ENCODE results near the gene ARPC4.

The ARPC4 gene

GRCh38 chr3:9793161-9793781 lies 389 bp downstream of the ARPC4 start:
- peak overlapping the region; percentile 99 to 100 for H3K9ac ChIP-seq (ENCODE audit: low read length in 2 of 2)
- H3K36me3 ChIP-seq (ENCODE audit: control insufficient read depth in 2 of 2, insufficient read depth in 2 of 2, low read length in 2 of 2): peaks cover 26 to 28% of the 10 kb centered on the region in 2 donors
- peak overlapping the region; percentile 97 for H3K27ac ChIP-seq (ENCODE audit: low read length)
- peaks cover 36% of the 10 kb centered on the region for H3K4me1 ChIP-seq (ENCODE audit: control insufficient read depth, insufficient read depth, low read length)
- H3K9me3 ChIP-seq (ENCODE audit: control insufficient read depth in 2 of 2, low read length in 2 of 2): no peaks in the 10 kb centered on the region
- H3K4me3 ChIP-seq (ENCODE audit: low read length in 2 of 2): peak overlapping the region; percentile 97 to 98
- no peaks in the 10 kb centered on the region for H3K27me3 ChIP-seq (ENCODE audit: control insufficient read depth in 1 of 2, insufficient read depth in 2 of 2, low read length in 2 of 2)

- H3K27me3 ChIP-seq (ENCODE audit: control insufficient read depth in 1 of 2, insufficient read depth in 2 of 2, low read length in 2 of 2): no peaks in the 10 kb centered on the region
- no peak overlapping the region for H3K9ac ChIP-seq (ENCODE audit: low read length in 2 of 2)
- H3K27ac ChIP-seq (ENCODE audit: low read length): no peak overlapping the region
- peaks cover 30 to 31% of the 10 kb centered on the region in 2 donors for H3K36me3 ChIP-seq (ENCODE audit: control insufficient read depth in 2 of 2, insufficient read depth in 2 of 2, low read length in 2 of 2)
- H3K4me1 ChIP-seq (ENCODE audit: control insufficient read depth, insufficient read depth, low read length): peaks cover 36% of the 10 kb centered on the region
- H3K9me3 ChIP-seq (ENCODE audit: control insufficient read depth in 2 of 2, low read length in 2 of 2): no peaks in the 10 kb centered on the region
- H3K4me3 ChIP-seq (ENCODE audit: low read length in 2 of 2): peak overlapping the region in 1 of 2 donors; percentile 98
Measured at GRCh38 chr3:9794400-9794799, 1.5 kb downstream of the ARPC4 start.

- H3K36me3 ChIP-seq (ENCODE audit: control insufficient read depth in 2 of 2, insufficient read depth in 2 of 2, low read length in 2 of 2): peaks cover 33 to 34% of the 10 kb centered on the region in 2 donors
- H3K27me3 ChIP-seq (ENCODE audit: control insufficient read depth in 1 of 2, insufficient read depth in 2 of 2, low read length in 2 of 2): no peaks in the 10 kb centered on the region
- peaks cover 36% of the 10 kb centered on the region for H3K4me1 ChIP-seq (ENCODE audit: control insufficient read depth, insufficient read depth, low read length)
- no peak overlapping the region for H3K4me3 ChIP-seq (ENCODE audit: low read length in 2 of 2)
- H3K9ac ChIP-seq (ENCODE audit: low read length in 2 of 2): no peak overlapping the region
- H3K27ac ChIP-seq (ENCODE audit: low read length): no peak overlapping the region
- H3K9me3 ChIP-seq (ENCODE audit: control insufficient read depth in 2 of 2, low read length in 2 of 2): no peaks in the 10 kb centered on the region
Measured at GRCh38 chr3:9795207-9795606, 2.3 kb downstream of the ARPC4 start.

- Histone ChIP-seq H3K36me3 (ENCODE audit: control insufficient read depth in 2 of 2, insufficient read depth in 2 of 2, low read length in 2 of 2) (peaks cover 38 to 40% of the 10 kb centered on the region in 2 donors), H3K27me3 (ENCODE audit: control insufficient read depth in 1 of 2, insufficient read depth in 2 of 2, low read length in 2 of 2) (no peaks in the 10 kb centered on the region), H3K4me1 (ENCODE audit: control insufficient read depth, insufficient read depth, low read length) (peaks cover 17% of the 10 kb centered on the region), H3K9me3 (ENCODE audit: control insufficient read depth in 2 of 2, low read length in 2 of 2) (no peaks in the 10 kb centered on the region), H3K27ac (ENCODE audit: low read length) (no peak overlapping the region), H3K4me3 (ENCODE audit: low read length in 2 of 2) (no peak overlapping the region), H3K9ac (ENCODE audit: low read length in 2 of 2) (no peak overlapping the region)
Measured at GRCh38 chr3:9797196-9797945, 4.5 kb downstream of the ARPC4 start.

GRCh38 chr3:9800529-9800928 lies 7.6 kb downstream of the ARPC4 start:
- no peak overlapping the region for H3K9ac ChIP-seq (ENCODE audit: low read length in 2 of 2)
- no peak overlapping the region for H3K27ac ChIP-seq (ENCODE audit: low read length)
- H3K9me3 ChIP-seq (ENCODE audit: control insufficient read depth in 2 of 2, low read length in 2 of 2): no peaks in the 10 kb centered on the region
- H3K4me3 ChIP-seq (ENCODE audit: low read length in 2 of 2): no peak overlapping the region
- H3K4me1 ChIP-seq (ENCODE audit: control insufficient read depth, insufficient read depth, low read length): peaks cover 3% of the 10 kb centered on the region
- no peaks in the 10 kb centered on the region for H3K27me3 ChIP-seq (ENCODE audit: control insufficient read depth in 1 of 2, insufficient read depth in 2 of 2, low read length in 2 of 2)
- H3K36me3 ChIP-seq (ENCODE audit: control insufficient read depth in 2 of 2, insufficient read depth in 2 of 2, low read length in 2 of 2): peaks cover 59 to 63% of the 10 kb centered on the region in 2 donors

- Histone ChIP-seq H3K36me3 (ENCODE audit: control insufficient read depth in 2 of 2, insufficient read depth in 2 of 2, low read length in 2 of 2) (peaks cover 56 to 71% of the 10 kb centered on the region in 2 donors), H3K4me3 (ENCODE audit: low read length in 2 of 2) (no peak overlapping the region), H3K27ac (ENCODE audit: low read length) (no peak overlapping the region), H3K27me3 (ENCODE audit: control insufficient read depth in 1 of 2, insufficient read depth in 2 of 2, low read length in 2 of 2) (no peaks in the 10 kb centered on the region), H3K9me3 (ENCODE audit: control insufficient read depth in 2 of 2, low read length in 2 of 2) (no peaks in the 10 kb centered on the region), H3K4me1 (ENCODE audit: control insufficient read depth, insufficient read depth, low read length) (no peaks in the 10 kb centered on the region), H3K9ac (ENCODE audit: low read length in 2 of 2) (no peak overlapping the region)
Measured at GRCh38 chr3:9803494-9803893, 10.6 kb downstream of the ARPC4 start.

DNA sequence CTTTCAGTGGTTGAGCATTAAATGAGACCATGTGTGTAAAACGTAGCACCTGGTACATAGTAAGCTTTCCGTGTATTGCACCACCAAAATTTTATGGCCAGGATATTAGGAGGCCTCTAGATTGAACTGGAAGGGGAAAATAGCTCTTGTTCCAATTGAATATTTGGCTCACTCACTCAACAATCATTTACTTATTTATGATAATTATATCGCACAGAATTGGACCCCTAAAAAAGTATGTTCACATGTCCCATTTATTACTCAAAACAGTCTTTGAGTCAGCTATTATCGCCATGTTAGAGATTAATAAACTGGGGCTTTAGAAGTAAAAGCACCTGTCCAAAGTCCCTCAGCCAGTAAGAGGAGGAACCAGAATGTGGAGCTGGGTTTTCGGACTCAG lies 12.1 kb downstream of the ARPC4 start:
- peaks cover 12% of the 10 kb centered on the region for H3K4me1 ChIP-seq (ENCODE audit: control insufficient read depth, insufficient read depth, low read length)
- H3K9ac ChIP-seq (ENCODE audit: low read length in 2 of 2): no peak overlapping the region
- H3K9me3 ChIP-seq (ENCODE audit: control insufficient read depth in 2 of 2, low read length in 2 of 2): no peaks in the 10 kb centered on the region
- no peak overlapping the region for H3K27ac ChIP-seq (ENCODE audit: low read length)
- no peaks in the 10 kb centered on the region for H3K27me3 ChIP-seq (ENCODE audit: control insufficient read depth in 1 of 2, insufficient read depth in 2 of 2, low read length in 2 of 2)
- peaks cover 44 to 59% of the 10 kb centered on the region in 2 donors for H3K36me3 ChIP-seq (ENCODE audit: control insufficient read depth in 2 of 2, insufficient read depth in 2 of 2, low read length in 2 of 2)
- no peak overlapping the region for H3K4me3 ChIP-seq (ENCODE audit: low read length in 2 of 2)

DNA sequence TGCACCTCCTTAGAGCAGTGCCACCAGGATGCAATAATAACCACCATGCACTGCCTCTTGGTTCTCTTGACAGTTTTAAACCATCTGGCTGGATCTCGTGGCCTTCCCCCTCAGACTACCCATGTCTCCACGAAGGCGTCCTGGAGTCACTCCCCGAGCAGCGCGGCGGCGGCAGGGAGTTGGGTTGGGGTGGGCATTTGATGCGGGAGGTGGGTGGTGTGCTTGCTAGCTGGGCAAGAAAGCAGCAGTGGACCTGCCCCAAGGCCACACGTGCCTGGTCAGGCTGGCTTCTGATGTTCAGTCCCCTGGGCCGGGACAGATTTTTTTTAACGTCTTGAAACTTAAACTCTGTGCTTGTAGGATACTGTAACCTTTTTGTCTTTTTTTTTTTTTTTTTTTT lies 13.3 kb downstream of the ARPC4 start:
- Histone ChIP-seq H3K36me3 (ENCODE audit: control insufficient read depth in 2 of 2, insufficient read depth in 2 of 2, low read length in 2 of 2) (peaks cover 40 to 51% of the 10 kb centered on the region in 2 donors), H3K9me3 (ENCODE audit: control insufficient read depth in 2 of 2, low read length in 2 of 2) (no peaks in the 10 kb centered on the region), H3K27me3 (ENCODE audit: control insufficient read depth in 1 of 2, insufficient read depth in 2 of 2, low read length in 2 of 2) (no peaks in the 10 kb centered on the region), H3K4me1 (ENCODE audit: control insufficient read depth, insufficient read depth, low read length) (peaks cover 20% of the 10 kb centered on the region), H3K27ac (ENCODE audit: low read length) (no peak overlapping the region), H3K9ac (ENCODE audit: low read length in 2 of 2) (no peak overlapping the region), H3K4me3 (ENCODE audit: low read length in 2 of 2) (no peak overlapping the region)

GRCh38 chr3:9806688-9807589 lies 14.1 kb downstream of the ARPC4 start:
- Histone ChIP-seq H3K4me3 (ENCODE audit: low read length in 2 of 2) (no peak overlapping the region), H3K9ac (ENCODE audit: low read length in 2 of 2) (no peak overlapping the region), H3K27me3 (ENCODE audit: control insufficient read depth in 1 of 2, insufficient read depth in 2 of 2, low read length in 2 of 2) (no peaks in the 10 kb centered on the region), H3K36me3 (ENCODE audit: control insufficient read depth in 2 of 2, insufficient read depth in 2 of 2, low read length in 2 of 2) (peaks cover 33 to 45% of the 10 kb centered on the region in 2 donors), H3K4me1 (ENCODE audit: control insufficient read depth, insufficient read depth, low read length) (peaks cover 21% of the 10 kb centered on the region), H3K27ac (ENCODE audit: low read length) (no peak overlapping the region), H3K9me3 (ENCODE audit: control insufficient read depth in 2 of 2, low read length in 2 of 2) (no peaks in the 10 kb centered on the region)

DNA sequence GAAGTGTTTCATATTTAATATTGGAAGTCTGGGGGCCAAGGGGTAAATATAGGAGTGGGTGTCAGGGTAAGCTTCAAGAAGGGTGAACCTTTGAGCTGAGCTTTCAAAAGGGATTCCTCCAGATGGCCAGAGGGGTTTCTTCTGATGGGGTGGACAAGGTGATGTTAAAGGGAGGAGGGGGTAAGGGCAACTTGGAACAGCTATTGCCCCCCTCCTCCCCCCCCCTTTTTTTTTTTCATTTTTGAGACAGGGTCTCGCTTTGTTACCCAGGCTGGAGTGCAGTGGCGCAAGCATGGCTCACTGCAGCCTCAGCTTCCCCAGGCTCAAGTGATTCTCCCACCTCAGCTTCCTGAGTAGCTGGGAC lies 15.1 kb downstream of the ARPC4 start:
- H3K27me3 ChIP-seq (ENCODE audit: control insufficient read depth in 1 of 2, insufficient read depth in 2 of 2, low read length in 2 of 2): no peaks in the 10 kb centered on the region
- no peak overlapping the region for H3K9ac ChIP-seq (ENCODE audit: low read length in 2 of 2)
- no peak overlapping the region for H3K27ac ChIP-seq (ENCODE audit: low read length)
- peaks cover 33 to 47% of the 10 kb centered on the region in 2 donors for H3K36me3 ChIP-seq (ENCODE audit: control insufficient read depth in 2 of 2, insufficient read depth in 2 of 2, low read length in 2 of 2)
- H3K4me1 ChIP-seq (ENCODE audit: control insufficient read depth, insufficient read depth, low read length): peaks cover 21% of the 10 kb centered on the region
- no peaks in the 10 kb centered on the region for H3K9me3 ChIP-seq (ENCODE audit: control insufficient read depth in 2 of 2, low read length in 2 of 2)
- no peak overlapping the region for H3K4me3 ChIP-seq (ENCODE audit: low read length in 2 of 2)

Measured in stomach smooth muscle (tissue), 2 donors.